Epithelial cell of proximal tubule (primary cell): ENCODE results near the gene FAN1. TPM values are rescaled to one million over a fixed set of nuclear protein-coding genes. Genes with fewer than 3 reads are reported as not detected.
A peak's percentile ranks its signal among the peaks of the same experiment; 100 is the strongest.

Experiments
- DNase-seq: peaks from one replicate; pipeline ENCODE4 v3.0.0-alpha.2; 2011; ENCODE audit warnings: low read depth
- H3K4me3 ChIP-seq: 2 replicates; pipeline ENCODE4 v1.5.1; 2011; ENCODE audit warnings: low read depth, mild to moderate bottlenecking, low read length
- total RNA-seq: library from RNA; depleted of rRNA; stranded (reverse); fragments of >200 nt; gene quantifications from 2 replicates; pipeline ENCODE4 v1.2.3, GENCODE V29; 2015
- TF ChIP-seq, protein P1 (sequence below): conservative IDR thresholded peaks from 2 replicates; pipeline ENCODE4 v1.5.1; 2012; ENCODE audit warnings: low read depth, mild to moderate bottlenecking, low read length

FAN1 gene
- 9.1 and 11.0 TPM in 2 replicates for total RNA-seq

- DNase-seq, result no peak
- TF ChIP-seq, protein P1, sequence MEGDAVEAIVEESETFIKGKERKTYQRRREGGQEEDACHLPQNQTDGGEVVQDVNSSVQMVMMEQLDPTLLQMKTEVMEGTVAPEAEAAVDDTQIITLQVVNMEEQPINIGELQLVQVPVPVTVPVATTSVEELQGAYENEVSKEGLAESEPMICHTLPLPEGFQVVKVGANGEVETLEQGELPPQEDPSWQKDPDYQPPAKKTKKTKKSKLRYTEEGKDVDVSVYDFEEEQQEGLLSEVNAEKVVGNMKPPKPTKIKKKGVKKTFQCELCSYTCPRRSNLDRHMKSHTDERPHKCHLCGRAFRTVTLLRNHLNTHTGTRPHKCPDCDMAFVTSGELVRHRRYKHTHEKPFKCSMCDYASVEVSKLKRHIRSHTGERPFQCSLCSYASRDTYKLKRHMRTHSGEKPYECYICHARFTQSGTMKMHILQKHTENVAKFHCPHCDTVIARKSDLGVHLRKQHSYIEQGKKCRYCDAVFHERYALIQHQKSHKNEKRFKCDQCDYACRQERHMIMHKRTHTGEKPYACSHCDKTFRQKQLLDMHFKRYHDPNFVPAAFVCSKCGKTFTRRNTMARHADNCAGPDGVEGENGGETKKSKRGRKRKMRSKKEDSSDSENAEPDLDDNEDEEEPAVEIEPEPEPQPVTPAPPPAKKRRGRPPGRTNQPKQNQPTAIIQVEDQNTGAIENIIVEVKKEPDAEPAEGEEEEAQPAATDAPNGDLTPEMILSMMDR, result no peak
- peak within 1 kb of the TSS; percentile 81 for H3K4me3 ChIP-seq
Measured at GRCh38 chr15:30903497-30904187, at the start of gene FAN1. TSS of gene FAN1 (plus strand) at chr15:30903915. CDS start at chr15:30904664, 749 bp downstream.

GRCh38 chr15:30859091-30859874 is 44.4 kb upstream of the FAN1 start:
- no peak for DNase-seq
- TF ChIP-seq, protein P1, result peak; percentile 72
- no peak overlapping the region for H3K4me3 ChIP-seq

- no peak for DNase-seq
- TF ChIP-seq, protein P1, result no peak
- H3K4me3 ChIP-seq, result no peak overlapping the region
Measured at GRCh38 chr15:30865257-30865656, 38.5 kb upstream of the FAN1 start.

GRCh38 chr15:30870681-30871080 is 33.0 kb upstream of the FAN1 start:
- H3K4me3 ChIP-seq, result no peak overlapping the region
- TF ChIP-seq, protein P1, result no peak
- no peak for DNase-seq

GRCh38 chr15:30872341-30872748 is 31.4 kb upstream of the FAN1 start:
- H3K4me3 ChIP-seq, result no peak overlapping the region
- TF ChIP-seq, protein P1, result no peak
- no peak for DNase-seq

- TF ChIP-seq, protein P1, result no peak
- DNase-seq, result no peak
- H3K4me3 ChIP-seq, result no peak overlapping the region
Measured at GRCh38 chr15:30877070-30877469, 26.6 kb upstream of the FAN1 start.
